Chondrocyte (in vitro differentiated cells): Measurements from ENCODE around the gene TIMD4. TPM values are rescaled to one million over a fixed set of nuclear protein-coding genes. Genes with fewer than 3 reads are reported as not detected.
"Not testable (repeated sequence)": the region's sequence is repeated elsewhere in the genome, so short reads cannot be mapped to it uniquely, and the experiment has no call there.

Experiments
- DNase-seq: peaks from one replicate; pipeline ENCODE4 v3.0.0; 2021; ENCODE audit warnings: mixed read lengths, low spot score
- H3K27ac Mint-ChIP-seq: one replicate; pipeline ENCODE4 v1.8.0; 2021; ENCODE audit warnings: mild to moderate bottlenecking, moderate library complexity, mixed read lengths; ENCODE audit not compliant: unreplicated experiment
- H3K27me3 Mint-ChIP-seq: 2 replicates; pipeline ENCODE4 v1.8.0; 2021; ENCODE audit warnings: low read depth, mixed read lengths
- H3K36me3 Mint-ChIP-seq: 2 replicates; pipeline ENCODE4 v1.8.0; 2021; ENCODE audit warnings: low read depth, mixed read lengths
- H3K4me1 Mint-ChIP-seq: 2 replicates; pipeline ENCODE4 v1.8.0; 2021; ENCODE audit warnings: low read depth, mild to moderate bottlenecking, mixed read lengths
- H3K4me3 Mint-ChIP-seq: one replicate; pipeline ENCODE4 v1.8.0; 2021; ENCODE audit warnings: mild to moderate bottlenecking, moderate library complexity, mixed read lengths; ENCODE audit not compliant: unreplicated experiment
- H3K9me3 Mint-ChIP-seq: 2 replicates; pipeline ENCODE4 v1.8.0; 2021; ENCODE audit warnings: low read depth, mixed read lengths
- CTCF ChIP-seq: fragments of 200-600 bp; sonication (generic); IDR thresholded peaks from 2 replicates; pipeline ENCODE4 v1.5.0; 2021; ENCODE audit warnings: antibody characterized with exemption, mild to moderate bottlenecking, moderate library complexity
- total RNA-seq: library from RNA; stranded (reverse); gene quantifications from 3 replicates; pipeline ENCODE4 v1.2.1, GENCODE V29; 2021

TIMD4 gene
- total RNA-seq, 1 donor from 2014 or later: not detected

GRCh38 chr5:156936972-156937371, 26.1 kb downstream of the TIMD4 start:
- no peak for TF ChIP-seq CTCF
- peaks cover 2% of the 10 kb centered on the region for H3K9me3 Mint-ChIP-seq
- peaks cover 3% of the 10 kb centered on the region for H3K27me3 Mint-ChIP-seq
- no peak for DNase-seq
- H3K27ac Mint-ChIP-seq: no peak overlapping the region
- H3K4me3 Mint-ChIP-seq: no peak overlapping the region
- H3K4me1 Mint-ChIP-seq: no peaks in the 10 kb centered on the region
- no peaks in the 10 kb centered on the region for H3K36me3 Mint-ChIP-seq

- DNase-seq: no peak
- no peak overlapping the region for H3K27ac Mint-ChIP-seq
- TF ChIP-seq CTCF: peak; percentile 70
- peaks cover 9% of the 10 kb centered on the region for H3K27me3 Mint-ChIP-seq
- no peaks in the 10 kb centered on the region for H3K4me1 Mint-ChIP-seq
- no peaks in the 10 kb centered on the region for H3K36me3 Mint-ChIP-seq
- no peak overlapping the region for H3K4me3 Mint-ChIP-seq
- peaks cover 5% of the 10 kb centered on the region for H3K9me3 Mint-ChIP-seq
Measured at GRCh38 chr5:156934450-156935211, 28.4 kb downstream of the TIMD4 start.

- Mint-ChIP-seq H3K27me3 (peaks cover 17% of the 10 kb centered on the region), H3K27ac (no peak overlapping the region), H3K36me3 (no peaks in the 10 kb centered on the region), H3K9me3 (peaks cover 3% of the 10 kb centered on the region), H3K4me1 (no peaks in the 10 kb centered on the region), H3K4me3 (no peak overlapping the region)
- DNase-seq: no peak
- no peak for TF ChIP-seq CTCF
Measured at GRCh38 chr5:156929366-156929948, 33.6 kb downstream of the TIMD4 start.

- DNase-seq: no peak
- Mint-ChIP-seq H3K9me3 (peaks cover 3% of the 10 kb centered on the region), H3K4me3 (no peak overlapping the region), H3K4me1 (no peaks in the 10 kb centered on the region), H3K27ac (no peak overlapping the region), H3K27me3 (peaks cover 17% of the 10 kb centered on the region), H3K36me3 (no peaks in the 10 kb centered on the region)
- TF ChIP-seq CTCF: no peak
Measured at GRCh38 chr5:156927545-156927944, 35.5 kb downstream of the TIMD4 start.

- not testable (repeated sequence) for H3K27ac Mint-ChIP-seq, H3K4me3 Mint-ChIP-seq
Measured at GRCh38 chr5:156925767-156926166, 37.3 kb downstream of the TIMD4 start.

More at GRCh38 chr5:156925767-156926166, 37.3 kb downstream of the TIMD4 start:
- H3K27me3 Mint-ChIP-seq: peaks cover 16% of the 10 kb centered on the region
- not testable (repeated sequence) for DNase-seq, H3K9me3 Mint-ChIP-seq, H3K4me1 Mint-ChIP-seq, H3K36me3 Mint-ChIP-seq
